Transverse colon (tissue), 4 donors: ENCODE results near the gene ERF.

Experiments
- EP300 ChIP-seq: sonication (generic); formaldehyde crosslinking; IDR thresholded peaks from one replicate; pipeline ENCODE4 v1.6.1; 2017; ENCODE audit warnings: antibody characterized with exemption, low read depth
- POLR2A ChIP-seq: fragments of 450-650 bp; IDR thresholded peaks from one replicate; pipeline ENCODE4 v1.6.1; 2016; ENCODE audit warnings: antibody characterized with exemption, mild to moderate bottlenecking, moderate library complexity
- POLR2AphosphoS5 ChIP-seq, 3 donors: sonication (generic); formaldehyde crosslinking; IDR thresholded peaks; one replicate each; pipeline ENCODE4 v1.6.1; 2016; ENCODE audit warnings: antibody characterized with exemption in 3 of 3
- TF ChIP-seq, protein P1 (sequence below), 5 experiments: fragments of 200-600 bp in 3 of 5; fragments of 450-650 bp in 2 of 5; sonication (generic) in 3 of 5; IDR thresholded peaks; 1 replicate in 2 of 5; 2 replicates in 3 of 5; pipeline ENCODE4 v1.5.1; 2016 to 2017; ENCODE audit warnings: antibody characterized with exemption in 5 of 5, inconsistent platforms in 3 of 5, mild to moderate bottlenecking in 2 of 5, moderate library complexity in 1 of 5

GRCh38 chr19:42275517-42275916 is 20.6 kb upstream of the ERF start:
- TF ChIP-seq, protein P1, sequence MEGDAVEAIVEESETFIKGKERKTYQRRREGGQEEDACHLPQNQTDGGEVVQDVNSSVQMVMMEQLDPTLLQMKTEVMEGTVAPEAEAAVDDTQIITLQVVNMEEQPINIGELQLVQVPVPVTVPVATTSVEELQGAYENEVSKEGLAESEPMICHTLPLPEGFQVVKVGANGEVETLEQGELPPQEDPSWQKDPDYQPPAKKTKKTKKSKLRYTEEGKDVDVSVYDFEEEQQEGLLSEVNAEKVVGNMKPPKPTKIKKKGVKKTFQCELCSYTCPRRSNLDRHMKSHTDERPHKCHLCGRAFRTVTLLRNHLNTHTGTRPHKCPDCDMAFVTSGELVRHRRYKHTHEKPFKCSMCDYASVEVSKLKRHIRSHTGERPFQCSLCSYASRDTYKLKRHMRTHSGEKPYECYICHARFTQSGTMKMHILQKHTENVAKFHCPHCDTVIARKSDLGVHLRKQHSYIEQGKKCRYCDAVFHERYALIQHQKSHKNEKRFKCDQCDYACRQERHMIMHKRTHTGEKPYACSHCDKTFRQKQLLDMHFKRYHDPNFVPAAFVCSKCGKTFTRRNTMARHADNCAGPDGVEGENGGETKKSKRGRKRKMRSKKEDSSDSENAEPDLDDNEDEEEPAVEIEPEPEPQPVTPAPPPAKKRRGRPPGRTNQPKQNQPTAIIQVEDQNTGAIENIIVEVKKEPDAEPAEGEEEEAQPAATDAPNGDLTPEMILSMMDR (IDR thresholded peaks at IDR 0.05) = no peak
- no peak for TF ChIP-seq POLR2A
- TF ChIP-seq POLR2AphosphoS5 (IDR thresholded peaks at IDR 0.05) = no peak
- TF ChIP-seq EP300 = no peak
